ENCODE data around the gene RAB36. TPM values are rescaled to one million over a fixed set of nuclear protein-coding genes. Genes with fewer than 3 reads are reported as not detected.

The RAB36 gene
- total and polyA plus RNA-seq, 12 donors = 4.0 to 13.0 (median 7.2) TPM

DNA sequence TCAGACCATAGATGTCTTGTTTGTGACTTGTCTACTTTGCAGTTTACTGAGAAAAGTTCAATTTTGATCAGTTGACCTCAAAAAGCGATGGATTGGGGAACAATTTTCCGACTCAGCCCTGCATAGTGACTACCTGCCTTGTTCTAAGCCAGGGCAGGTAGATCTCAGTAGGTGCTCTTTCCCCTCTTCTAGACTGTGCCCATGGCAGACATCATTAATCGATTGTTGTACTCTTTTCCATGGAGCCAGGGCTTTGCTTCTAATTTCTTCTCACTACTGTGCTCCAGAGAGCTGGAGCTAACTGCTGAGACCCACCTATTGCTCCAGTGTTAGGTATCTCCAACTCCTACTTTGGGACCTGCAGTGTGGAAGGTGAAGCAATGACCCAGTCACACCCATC is 9.9 kb downstream of the RAB36 start:
- Histone ChIP-seq H3K9me3 (replicated peaks in 1 of 3) (no peaks in the 10 kb centered on the region), H3K27me3 (no peaks in the 10 kb centered on the region), H3K4me1 (replicated peaks in 1 of 2) (no peaks in the 10 kb centered on the region), H3K4me3 (no peak overlapping the region), H3K27ac (no peak overlapping the region), H3K36me3 (replicated peaks in 1 of 2) (peaks cover 0 to 4% of the 10 kb centered on the region in 2 donors)
- TF ChIP-seq, protein P1, sequence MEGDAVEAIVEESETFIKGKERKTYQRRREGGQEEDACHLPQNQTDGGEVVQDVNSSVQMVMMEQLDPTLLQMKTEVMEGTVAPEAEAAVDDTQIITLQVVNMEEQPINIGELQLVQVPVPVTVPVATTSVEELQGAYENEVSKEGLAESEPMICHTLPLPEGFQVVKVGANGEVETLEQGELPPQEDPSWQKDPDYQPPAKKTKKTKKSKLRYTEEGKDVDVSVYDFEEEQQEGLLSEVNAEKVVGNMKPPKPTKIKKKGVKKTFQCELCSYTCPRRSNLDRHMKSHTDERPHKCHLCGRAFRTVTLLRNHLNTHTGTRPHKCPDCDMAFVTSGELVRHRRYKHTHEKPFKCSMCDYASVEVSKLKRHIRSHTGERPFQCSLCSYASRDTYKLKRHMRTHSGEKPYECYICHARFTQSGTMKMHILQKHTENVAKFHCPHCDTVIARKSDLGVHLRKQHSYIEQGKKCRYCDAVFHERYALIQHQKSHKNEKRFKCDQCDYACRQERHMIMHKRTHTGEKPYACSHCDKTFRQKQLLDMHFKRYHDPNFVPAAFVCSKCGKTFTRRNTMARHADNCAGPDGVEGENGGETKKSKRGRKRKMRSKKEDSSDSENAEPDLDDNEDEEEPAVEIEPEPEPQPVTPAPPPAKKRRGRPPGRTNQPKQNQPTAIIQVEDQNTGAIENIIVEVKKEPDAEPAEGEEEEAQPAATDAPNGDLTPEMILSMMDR (IDR thresholded peaks at IDR 0.05) = no peak
- no peak for TF ChIP-seq POLR2A (IDR thresholded peaks at IDR 0.05)
- intact Hi-C loops (cut with DNase I) = loop anchor here in 1 of 2 donors (10.0 kb wide), 1 partner anchor 80 kb away; the partner anchor contains the start of gene GNAZ
- no peak for DNase-seq
- 93 to 99% (median 95%) methylated on average over 3 of the region's 3 CpGs for WGBS, 4 donors

DNA sequence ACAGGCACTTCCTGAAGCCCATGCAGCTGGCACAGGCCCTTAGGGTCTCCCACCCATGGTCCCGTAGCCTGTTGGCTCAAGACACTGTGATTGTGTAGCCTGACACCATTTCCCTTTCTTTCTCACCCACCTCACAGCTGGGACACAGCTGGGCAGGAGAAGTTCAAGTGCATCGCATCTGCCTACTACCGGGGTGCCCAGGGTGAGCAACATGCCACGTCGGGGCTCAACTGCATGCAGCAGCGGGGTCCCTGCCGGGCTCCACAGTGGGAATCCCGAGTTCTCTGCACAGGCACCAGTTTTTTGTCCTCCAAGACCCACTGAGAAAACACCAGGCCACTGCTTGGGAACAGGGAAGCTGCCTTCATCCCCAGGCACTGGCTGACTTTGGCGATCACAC is 10.6 kb downstream of the RAB36 start:
- intact Hi-C loops (cut with DNase I) = loop anchor here in 1 of 2 donors (10.0 kb wide), 1 partner anchor 81 kb away; the partner anchor contains the start of gene GNAZ
- H3K27me3 ChIP-seq = no peaks in the 10 kb centered on the region
- H3K4me1 ChIP-seq (replicated peaks in 1 of 2) = no peaks in the 10 kb centered on the region
- H3K27ac ChIP-seq = no peak overlapping the region
- no peak overlapping the region for H3K4me3 ChIP-seq
- no peaks in the 10 kb centered on the region for H3K36me3 ChIP-seq (replicated peaks in 1 of 2)
- H3K9me3 ChIP-seq (replicated peaks in 1 of 3) = no peaks in the 10 kb centered on the region
- DNase-seq = no peak
- WGBS, 4 donors = 94 to 100% (median 97%) methylated on average over 4 to 9 of the region's 9 CpGs
- TF ChIP-seq, protein P1 (IDR thresholded peaks at IDR 0.05) = no peak
- TF ChIP-seq POLR2A (IDR thresholded peaks at IDR 0.05) = no peak

DNA sequence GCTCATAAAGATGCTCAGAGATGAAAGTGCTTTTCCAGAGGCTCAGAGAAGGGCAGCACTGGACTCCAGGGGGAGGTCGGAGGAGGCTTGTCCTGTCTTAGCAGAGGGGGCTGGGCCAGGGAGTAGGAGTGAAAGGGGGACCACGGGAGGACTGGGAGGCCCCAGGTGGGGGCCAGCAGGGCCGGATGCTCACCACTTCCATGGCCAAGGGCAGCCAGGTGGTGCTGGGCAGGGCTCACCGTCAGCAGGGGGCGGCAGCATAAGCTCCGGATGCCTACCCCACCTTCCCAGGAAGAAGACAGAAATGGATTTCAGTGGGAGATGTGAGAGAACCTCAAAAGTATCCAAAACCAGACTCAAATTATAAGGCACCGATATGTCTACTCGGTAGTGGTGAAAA is 11.0 kb downstream of the RAB36 start:
- Histone ChIP-seq H3K9me3 (replicated peaks in 1 of 3) (no peaks in the 10 kb centered on the region), H3K36me3 (replicated peaks in 1 of 2) (no peaks in the 10 kb centered on the region), H3K4me1 (replicated peaks in 1 of 2) (no peaks in the 10 kb centered on the region), H3K27me3 (no peaks in the 10 kb centered on the region), H3K27ac (no peak overlapping the region), H3K4me3 (no peak overlapping the region)
- intact Hi-C loops (cut with DNase I) = loop anchor here in 1 of 2 donors (10.0 kb wide), 1 partner anchor 81 kb away; the partner anchor contains the start of gene GNAZ
- no peak for DNase-seq
- whole genome bisulfite sequencing, 4 donors = 66 to 72% (median 68%) methylated on average over 6 to 8 of the region's 8 CpGs
- TF ChIP-seq, protein P1 (IDR thresholded peaks at IDR 0.05) = no peak
- no peak for TF ChIP-seq POLR2A (IDR thresholded peaks at IDR 0.05)

DNA sequence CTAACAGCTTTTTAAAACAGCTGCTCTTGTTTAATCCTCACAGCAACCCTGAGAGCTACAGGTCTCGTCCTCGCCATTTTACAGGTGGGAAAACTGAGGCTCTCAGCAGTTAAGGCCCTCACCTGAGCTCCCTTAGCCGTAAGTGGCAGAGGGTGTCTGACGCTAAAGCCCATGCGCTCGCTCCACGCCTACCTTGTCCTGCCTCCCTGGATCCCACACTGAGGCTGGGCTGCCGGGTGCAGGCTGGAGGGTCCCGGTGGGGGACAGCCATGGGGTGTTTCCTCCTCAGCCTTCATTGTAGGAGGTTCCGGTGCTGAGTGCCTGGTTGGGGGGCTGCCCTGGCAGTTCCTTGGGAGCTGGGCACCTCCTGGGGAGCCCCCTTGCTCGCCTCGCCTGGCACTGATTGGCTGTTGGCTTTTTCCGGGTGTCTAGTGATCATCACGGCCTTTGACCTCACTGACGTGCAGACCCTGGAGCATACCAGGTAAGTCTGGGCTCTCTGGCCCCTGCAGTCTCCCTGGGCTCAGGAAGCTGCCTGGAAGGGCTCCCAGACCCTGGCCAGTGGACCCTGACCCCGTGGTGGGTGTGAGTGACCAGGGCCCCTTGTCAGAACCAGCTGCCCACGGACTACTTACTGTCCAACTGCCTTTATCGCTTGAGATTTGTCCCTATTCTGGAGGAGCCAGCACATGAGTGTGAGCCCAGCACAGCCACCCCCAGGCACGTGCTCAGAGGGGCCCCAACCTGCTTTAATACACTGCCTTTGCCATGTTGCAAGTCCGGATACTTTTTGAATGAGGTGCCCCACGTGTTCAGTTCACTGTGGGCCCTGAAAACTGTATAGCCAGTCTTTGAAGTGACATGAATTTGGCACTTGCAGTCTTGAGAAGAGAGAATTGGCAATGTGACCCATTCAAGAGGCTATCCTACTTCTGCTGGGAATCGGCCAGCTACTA is 12.6 kb downstream of the RAB36 start:
- Histone ChIP-seq H3K36me3 (replicated peaks in 1 of 2) (no peaks in the 10 kb centered on the region), H3K27me3 (no peaks in the 10 kb centered on the region), H3K4me1 (replicated peaks in 1 of 2) (no peaks in the 10 kb centered on the region), H3K27ac (no peak overlapping the region), H3K4me3 (no peak overlapping the region), H3K9me3 (replicated peaks in 1 of 3) (no peaks in the 10 kb centered on the region)
- intact Hi-C loops (cut with DNase I) = loop anchor here in 1 of 2 donors (10.0 kb wide), 1 partner anchor 83 kb away; the partner anchor contains the start of gene GNAZ
- 87 to 93% (median 91%) methylated on average over 13 to 22 of the region's 22 CpGs for WGBS, 4 donors
- TF ChIP-seq POLR2A (IDR thresholded peaks at IDR 0.05) = no peak
- TF ChIP-seq, protein P1 (IDR thresholded peaks at IDR 0.05) = no peak
- no peak for DNase-seq

Measured in adrenal gland (tissue), 12 donors.